Esophagus muscularis mucosa (tissue), 4 donors: ENCODE data around the gene SULT1C2. TPM values are rescaled to one million over a fixed set of nuclear protein-coding genes. Genes with fewer than 3 reads are reported as not detected.

Experiments used
- DNase-seq: peaks from one replicate; pipeline ENCODE4 v3.0.0-alpha.2; 2017; ENCODE audit errors: extremely low spot score
- H3K27ac ChIP-seq, 4 donors: fragments of 200-600 bp; sonication (generic); replicated peaks in 1 of 4; 1 replicate in 3 of 4; 2 replicates in 1 of 4; pipeline ENCODE4 v1.5.1; 2016 to 2019; ENCODE audit warnings: mild to moderate bottlenecking in 1 of 4
- H3K27me3 ChIP-seq, 4 donors: fragments of 200-600 bp; sonication (generic); one replicate each; pipeline versions ENCODE4 v1.5.1 to v1.6.0; 2016 to 2019
- H3K36me3 ChIP-seq, 4 donors: fragments of 200-600 bp; sonication (generic); one replicate each; pipeline ENCODE4 v1.5.1; 2016 to 2019
- H3K4me1 ChIP-seq, 4 donors: fragments of 200-600 bp; sonication (generic); one replicate each; pipeline ENCODE4 v1.5.1; 2016 to 2019
- H3K4me3 ChIP-seq, 4 donors: fragments of 200-600 bp; sonication (generic); 1 replicate in 2 of 4; 2 replicates in 2 of 4; pipeline ENCODE4 v1.5.1; 2016 to 2019; ENCODE audit warnings: mild to moderate bottlenecking in 4 of 4, moderate library complexity in 1 of 4
- H3K9me3 ChIP-seq, 4 donors: fragments of 200-600 bp; sonication (generic); 1 replicate in 3 of 4; 2 replicates in 1 of 4; pipeline ENCODE4 v1.5.1; 2016 to 2019
- CTCF ChIP-seq, 3 experiments: fragments of 200-600 bp in 2 of 3; fragments of 450-650 bp in 1 of 3; sonication (generic) in 2 of 3; IDR thresholded peaks; one replicate each; pipeline ENCODE4 v1.5.1; 2017 to 2019; ENCODE audit warnings: antibody characterized with exemption in 3 of 3, mild to moderate bottlenecking in 2 of 3, moderate library complexity in 1 of 3
- EP300 ChIP-seq: sonication (generic); formaldehyde crosslinking; IDR thresholded peaks from one replicate; pipeline ENCODE4 v1.6.1; 2017; ENCODE audit warnings: antibody characterized with exemption
- POLR2A ChIP-seq: fragments of 450-650 bp; IDR thresholded peaks from one replicate; pipeline ENCODE4 v1.6.1; 2017; ENCODE audit warnings: antibody characterized with exemption, moderate library complexity, mild to moderate bottlenecking, low read depth
- POLR2AphosphoS5 ChIP-seq, 2 donors: sonication (generic); formaldehyde crosslinking; IDR thresholded peaks; one replicate each; pipeline ENCODE4 v1.6.1; 2017; ENCODE audit warnings: antibody characterized with exemption in 2 of 2
- WGBS: methylation state at CpG from one replicate; pipeline ENCODE4 v1.1.5; 2018; 5-methylcytosine and 5-hydroxymethylcytosine counted together
- intact Hi-C: fragments of 100-400 bp; cut with DNase I; formaldehyde crosslinking; loops from one replicate; pipeline ENCODE4 v1.15.1; 2023
- total RNA-seq, 4 donors: library from RNA; depleted of rRNA; stranded (reverse); fragments of >200 nt; gene quantifications; one replicate each; pipeline versions ENCODE4 v1.1.0 to v1.2.1, GENCODE V29; 2016

Gene SULT1C2
- total RNA-seq, result 1 to 10 TPM in 1 of 4 donors, under 1 TPM in 1, not detected in 2; 0.66 to 1.0 TPM

- DNase-seq, result no peak
- H3K9me3 ChIP-seq, result peaks cover 0 to 5% (median 0%) of the 10 kb centered on the region in 4 donors
- no peaks in the 10 kb centered on the region for H3K27me3 ChIP-seq
- no peak for TF ChIP-seq POLR2AphosphoS5 (IDR thresholded peaks at IDR 0.05)
- no peak for TF ChIP-seq POLR2A
- no peak for TF ChIP-seq EP300
- no peak for TF ChIP-seq CTCF (IDR thresholded peaks at IDR 0.05)
- no peak within 1 kb of the TSS for H3K27ac ChIP-seq
- no peak within 1 kb of the TSS for H3K4me3 ChIP-seq
- WGBS, result 10% methylated on average over 4 of the region's 7 CpGs
- intact Hi-C loops, result no loop called here
- no peaks in the 10 kb centered on the region for H3K36me3 ChIP-seq
- H3K4me1 ChIP-seq, result no peaks in the 10 kb centered on the region
These were observed at the start of gene SULT1C2 for GRCh38 chr2:108288534-108289106. Gene SULT1C2, plus strand, starts transcription at chr2:108288895. Its CDS starts 4,773 bp downstream, at chr2:108293668.

- intact Hi-C loops, result no loop called here
- 75% methylated on average over 2 of the region's 2 CpGs for WGBS
- TF ChIP-seq POLR2AphosphoS5 (IDR thresholded peaks at IDR 0.05) (no peak), POLR2A (no peak), CTCF (IDR thresholded peaks at IDR 0.05) (no peak), EP300 (no peak)
- Histone ChIP-seq H3K9me3 (peaks cover 0 to 7% (median 3%) of the 10 kb centered on the region in 4 donors), H3K36me3 (no peaks in the 10 kb centered on the region), H3K4me3 (no peak within 1 kb of the TSS), H3K27ac (no peak within 1 kb of the TSS), H3K4me1 (no peaks in the 10 kb centered on the region), H3K27me3 (no peaks in the 10 kb centered on the region)
- no peak for DNase-seq
These were observed 48.9 kb upstream of the SULT1C2 start, which contains the start of gene SULT1C3 for GRCh38 chr2:108239786-108240185. Gene SULT1C3, plus strand, starts transcription at chr2:108239968. Its CDS starts 7,227 bp downstream, at chr2:108247195.

- H3K9me3 ChIP-seq, result peaks cover 0 to 15% (median 7%) of the 10 kb centered on the region in 4 donors
- no peak overlapping the region for H3K4me3 ChIP-seq
- no peak overlapping the region for H3K27ac ChIP-seq
- no peak for TF ChIP-seq CTCF (IDR thresholded peaks at IDR 0.05)
- no peak for TF ChIP-seq POLR2A
- no peak for TF ChIP-seq EP300
- TF ChIP-seq POLR2AphosphoS5 (IDR thresholded peaks at IDR 0.05), result no peak
- no peaks in the 10 kb centered on the region for H3K4me1 ChIP-seq
- H3K27me3 ChIP-seq, result no peaks in the 10 kb centered on the region
- H3K36me3 ChIP-seq, result no peaks in the 10 kb centered on the region
- intact Hi-C loops, result no loop called here
- DNase-seq, result no peak
- WGBS, result 90% methylated on average over 5 of the region's 5 CpGs
These were observed 47.7 kb upstream of the SULT1C2 start for GRCh38 chr2:108240966-108241365.

GRCh38 chr2:108243566-108243965 is 45.1 kb upstream of the SULT1C2 start:
- H3K27ac ChIP-seq, result no peak overlapping the region
- peaks cover 0 to 8% (median 4%) of the 10 kb centered on the region in 4 donors for H3K9me3 ChIP-seq
- H3K36me3 ChIP-seq, result no peaks in the 10 kb centered on the region
- H3K4me1 ChIP-seq, result no peaks in the 10 kb centered on the region
- 35% methylated on average over 1 of the region's 1 CpG for WGBS
- intact Hi-C loops, result no loop called here
- no peak overlapping the region for H3K4me3 ChIP-seq
- H3K27me3 ChIP-seq, result no peaks in the 10 kb centered on the region
- TF ChIP-seq CTCF (IDR thresholded peaks at IDR 0.05) (no peak), POLR2AphosphoS5 (IDR thresholded peaks at IDR 0.05) (no peak), EP300 (no peak), POLR2A (no peak)
- DNase-seq, result no peak
